ENCODE data around the gene PNPLA1.

PNPLA1 gene

GRCh38 chr6:36269834-36270705 lies at the start of gene PNPLA1:
Gene PNPLA1 (plus strand): TSS chr6:36270060. CDS start chr6:36270460, 400 bp downstream.
- DNase-seq (ENCODE audit: low read depth, low spot score): peak; percentile 40

GRCh38 chr6:36220226-36220625 lies 49.6 kb upstream of the PNPLA1 start:
- DNase-seq (ENCODE audit: low read depth, low spot score): no peak
- no peak overlapping the region for H3K27ac ChIP-seq

More at GRCh38 chr6:36269834-36270705, at the start of gene PNPLA1:
- H3K27ac ChIP-seq: peak within 1 kb of the TSS; percentile 63

- H3K27ac ChIP-seq: no peak overlapping the region
- DNase-seq (ENCODE audit: low read depth, low spot score): no peak
Observed at GRCh38 chr6:36221674-36222073, 48.2 kb upstream of the PNPLA1 start.

- H3K27ac ChIP-seq: no peak overlapping the region
- DNase-seq (ENCODE audit: low read depth, low spot score): no peak
Observed at GRCh38 chr6:36222924-36223323, 46.9 kb upstream of the PNPLA1 start.

GRCh38 chr6:36223706-36224105 lies 46.2 kb upstream of the PNPLA1 start:
- DNase-seq (ENCODE audit: low read depth, low spot score): no peak
- H3K27ac ChIP-seq: no peak overlapping the region

- no peak overlapping the region for H3K27ac ChIP-seq
- DNase-seq (ENCODE audit: low read depth, low spot score): no peak
Observed at GRCh38 chr6:36224918-36225461, 44.9 kb upstream of the PNPLA1 start.

- peak overlapping the region; percentile 47 for H3K27ac ChIP-seq
- DNase-seq (ENCODE audit: low read depth, low spot score): no peak
Observed at GRCh38 chr6:36226438-36227047, 43.3 kb upstream of the PNPLA1 start.

GRCh38 chr6:36227379-36228228 lies 42.3 kb upstream of the PNPLA1 start:
- peak overlapping the region; percentile 47 for H3K27ac ChIP-seq

GRCh38 chr6:36229223-36229622 lies 40.6 kb upstream of the PNPLA1 start:
- H3K27ac ChIP-seq: no peak overlapping the region
- no peak for DNase-seq (ENCODE audit: low read depth, low spot score)

More at GRCh38 chr6:36227379-36228228, 42.3 kb upstream of the PNPLA1 start:
- peak; percentile 60 for DNase-seq (ENCODE audit: low read depth, low spot score)

GRCh38 chr6:36230371-36230770 lies 39.5 kb upstream of the PNPLA1 start:
- H3K27ac ChIP-seq: no peak overlapping the region

GRCh38 chr6:36232172-36232571 lies 37.7 kb upstream of the PNPLA1 start:
- no peak overlapping the region for H3K27ac ChIP-seq

More at GRCh38 chr6:36230371-36230770, 39.5 kb upstream of the PNPLA1 start:
- no peak for DNase-seq (ENCODE audit: low read depth, low spot score)

GRCh38 chr6:36235309-36235708 lies 34.6 kb upstream of the PNPLA1 start:
- DNase-seq (ENCODE audit: low read depth, low spot score): no peak
- no peak overlapping the region for H3K27ac ChIP-seq

More at GRCh38 chr6:36232172-36232571, 37.7 kb upstream of the PNPLA1 start:
- DNase-seq (ENCODE audit: low read depth, low spot score): no peak

GRCh38 chr6:36235862-36236261 lies 34.0 kb upstream of the PNPLA1 start:
- DNase-seq (ENCODE audit: low read depth, low spot score): no peak
- no peak overlapping the region for H3K27ac ChIP-seq

GRCh38 chr6:36239774-36240173 lies 30.1 kb upstream of the PNPLA1 start:
- DNase-seq (ENCODE audit: low read depth, low spot score): no peak

GRCh38 chr6:36241728-36242127 lies 28.1 kb upstream of the PNPLA1 start:
- DNase-seq (ENCODE audit: low read depth, low spot score): no peak
- H3K27ac ChIP-seq: no peak overlapping the region

More at GRCh38 chr6:36239774-36240173, 30.1 kb upstream of the PNPLA1 start:
- no peak overlapping the region for H3K27ac ChIP-seq

GRCh38 chr6:36242161-36242560 lies 27.7 kb upstream of the PNPLA1 start:
- H3K27ac ChIP-seq: no peak overlapping the region

GRCh38 chr6:36242626-36243025 lies 27.2 kb upstream of the PNPLA1 start:
- DNase-seq (ENCODE audit: low read depth, low spot score): no peak
- H3K27ac ChIP-seq: no peak overlapping the region

More at GRCh38 chr6:36242161-36242560, 27.7 kb upstream of the PNPLA1 start:
- DNase-seq (ENCODE audit: low read depth, low spot score): no peak

GRCh38 chr6:36243562-36244212 lies 26.2 kb upstream of the PNPLA1 start:
- no peak for DNase-seq (ENCODE audit: low read depth, low spot score)
- no peak overlapping the region for H3K27ac ChIP-seq

- no peak overlapping the region for H3K27ac ChIP-seq
- DNase-seq (ENCODE audit: low read depth, low spot score): no peak
Observed at GRCh38 chr6:36244641-36245280, 25.1 kb upstream of the PNPLA1 start.

Measured in epithelial cell of prostate (primary cell).